ENCODE results near the gene COBLL1.

DNA sequence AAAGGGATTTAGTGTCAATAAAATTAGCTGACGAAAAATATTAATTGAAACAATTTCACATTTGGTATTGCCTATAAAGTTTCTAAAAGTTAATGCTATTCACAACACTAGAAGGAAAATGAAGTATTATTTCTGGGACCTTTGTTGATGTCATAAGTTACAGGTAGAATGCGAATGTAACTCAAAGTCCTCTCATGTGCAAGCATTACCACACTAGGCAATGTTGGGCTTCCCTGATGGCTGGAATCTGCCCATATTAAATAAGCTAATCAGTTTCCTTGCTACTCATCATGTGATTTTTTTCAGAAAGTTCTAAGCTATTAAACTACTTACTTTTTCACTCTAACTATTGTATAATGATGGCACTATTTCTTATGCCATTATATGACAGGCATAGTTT is 44.6 kb downstream of the COBLL1 start:
- no peak for TF ChIP-seq CTCF (IDR thresholded peaks at IDR 0.05)
- no peak for TF ChIP-seq POLR2A (IDR thresholded peaks at IDR 0.05)

All from lower leg skin (tissue), 3 donors.